Cardiac septum (tissue), 1 donor: ENCODE data around the gene ARHGAP24. TPM values are rescaled to one million over a fixed set of nuclear protein-coding genes. Genes with fewer than 3 reads are reported as not detected.
"Not testable (repeated sequence)": the region's sequence is repeated elsewhere in the genome, so short reads cannot be mapped to it uniquely, and the experiment has no call there.

Experiments used
- DNase-seq: peaks from one replicate; pipeline ENCODE4 v3.0.0-alpha.2; 2020; ENCODE audit warnings: low spot score
- intact Hi-C: fragments of 100-400 bp; cut with DNase I; formaldehyde crosslinking; loops from one replicate; pipeline ENCODE4 v1.14.0; 2022
- total RNA-seq: library from RNA; stranded (reverse); fragmentation: NEBNext Ultra II Directional; extraction: Animal tissue kit (Norgen Biotek cat#: 25700); gene quantifications from one replicate; pipeline ENCODE4 v1.2.1, GENCODE V29; 2021
- donor health status: DM: no; HTN: no; CAD: no.

The ARHGAP24 gene
- total RNA-seq, 1 donor from 2014 or later, result 60.1 TPM

DNA sequence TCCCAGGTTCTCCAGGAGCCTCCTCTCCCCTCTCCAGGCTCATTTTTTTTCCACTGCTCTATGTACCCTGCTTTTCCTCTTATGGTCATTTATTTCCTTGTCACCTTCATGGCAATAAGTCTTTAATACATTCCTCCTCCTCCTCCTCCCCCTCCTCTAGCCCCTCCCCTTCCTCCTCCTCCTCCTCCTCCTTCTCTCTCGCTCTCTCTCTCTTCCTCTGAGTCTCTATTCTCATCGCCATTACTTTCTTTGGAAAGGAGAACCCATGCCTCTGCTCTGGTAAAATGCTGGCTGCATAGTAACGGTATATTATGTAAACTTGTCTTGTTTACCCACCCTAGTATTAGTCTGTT, 35.7 kb downstream of the ARHGAP24 start:
- no peak for DNase-seq
- intact Hi-C loops, result no loop called here

DNA sequence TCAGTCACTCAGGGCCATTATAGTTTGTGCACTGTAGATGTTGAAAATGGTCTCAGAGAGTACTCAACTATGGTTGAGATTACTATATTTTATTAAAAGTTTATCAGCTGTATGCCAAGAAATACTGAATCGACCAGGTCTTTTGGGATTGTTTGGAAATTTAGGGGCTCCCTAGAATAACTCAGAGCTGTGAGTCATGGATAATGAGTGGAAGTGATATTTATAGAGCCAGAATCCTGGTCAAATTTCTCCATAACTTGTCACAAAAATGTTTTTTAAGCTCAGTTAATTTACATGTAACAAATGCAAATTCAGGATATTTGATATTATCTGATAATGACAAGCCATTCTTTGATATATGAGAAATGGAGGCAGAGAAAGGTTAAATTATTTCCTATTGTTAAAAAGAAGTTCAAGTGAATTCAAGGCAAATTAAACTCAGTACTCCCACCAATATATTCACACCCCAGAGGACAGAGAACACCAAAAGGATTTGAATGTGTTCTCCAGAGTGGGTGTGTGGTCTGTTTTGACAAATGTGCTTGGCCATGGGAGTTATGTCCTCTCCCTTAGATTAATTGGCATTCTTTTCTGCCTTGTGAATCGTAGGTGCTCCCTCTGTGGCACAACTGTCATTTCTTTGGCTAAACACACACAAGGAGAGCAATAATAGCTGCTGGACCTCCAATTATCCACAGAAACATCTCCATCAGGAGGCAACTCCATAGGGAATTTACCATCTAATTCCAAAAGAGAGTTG, 37.7 kb downstream of the ARHGAP24 start:
- intact Hi-C loops, result no loop called here
- no peak for DNase-seq

DNA sequence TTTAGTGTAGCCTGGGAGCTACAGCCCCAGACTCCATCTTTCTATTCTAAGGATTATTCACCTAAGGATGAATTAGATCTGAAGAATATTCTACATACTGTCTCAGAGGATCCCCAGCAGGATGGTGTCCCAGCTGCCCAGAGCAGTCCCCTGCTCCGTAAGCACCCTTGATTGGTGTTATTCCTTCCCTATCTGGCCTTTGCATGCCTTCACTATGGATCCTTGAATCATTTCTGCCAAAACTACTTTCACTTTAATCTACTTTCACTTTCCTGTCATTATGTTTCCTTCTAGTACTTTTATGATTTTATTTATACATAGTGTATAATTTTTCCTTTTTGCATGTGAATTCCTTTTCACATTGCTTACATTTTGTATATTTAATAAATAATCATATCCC, 39.2 kb downstream of the ARHGAP24 start:
- intact Hi-C loops, result no loop called here
- no peak for DNase-seq

DNA sequence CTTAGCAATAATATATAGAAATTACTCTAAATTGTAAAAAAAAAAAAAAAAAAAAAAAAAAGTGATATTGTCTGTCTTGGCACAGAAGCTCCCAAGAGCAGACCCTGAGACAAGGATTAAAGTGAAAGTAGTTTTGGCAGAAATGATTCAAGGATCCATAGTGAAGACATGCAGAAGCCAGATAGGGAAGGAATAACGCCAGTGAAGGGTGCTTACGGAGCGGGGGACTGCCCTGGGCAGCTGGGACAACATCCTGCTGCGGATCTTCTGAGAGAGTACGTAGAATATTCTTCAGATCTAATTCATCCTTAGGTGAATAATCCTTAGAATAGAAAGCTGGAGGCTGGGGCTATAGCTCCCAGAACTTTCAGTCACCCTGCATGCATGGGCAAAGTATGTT, 39.8 kb downstream of the ARHGAP24 start:
- intact Hi-C loops, result no loop called here
- no peak for DNase-seq

DNA sequence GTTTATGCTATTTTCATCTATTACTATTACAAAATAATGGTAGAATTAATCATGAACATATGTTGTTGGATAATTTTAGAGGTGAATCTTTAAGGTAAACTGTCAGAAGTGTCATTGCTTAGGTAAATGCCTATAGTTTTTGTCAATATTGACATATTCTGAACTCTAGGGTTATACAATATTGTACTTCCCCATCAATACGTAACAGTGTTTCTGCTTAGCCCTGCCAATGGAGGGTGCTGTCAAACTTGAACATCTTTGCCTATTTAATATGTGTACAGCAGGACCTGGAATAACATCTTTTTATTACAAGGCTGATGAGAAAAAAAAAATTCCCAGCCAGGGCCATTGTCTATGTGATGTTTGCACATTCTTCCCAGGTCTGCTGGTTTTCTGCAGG, 40.8 kb downstream of the ARHGAP24 start:
- intact Hi-C loops, result no loop called here
- no peak for DNase-seq

DNA sequence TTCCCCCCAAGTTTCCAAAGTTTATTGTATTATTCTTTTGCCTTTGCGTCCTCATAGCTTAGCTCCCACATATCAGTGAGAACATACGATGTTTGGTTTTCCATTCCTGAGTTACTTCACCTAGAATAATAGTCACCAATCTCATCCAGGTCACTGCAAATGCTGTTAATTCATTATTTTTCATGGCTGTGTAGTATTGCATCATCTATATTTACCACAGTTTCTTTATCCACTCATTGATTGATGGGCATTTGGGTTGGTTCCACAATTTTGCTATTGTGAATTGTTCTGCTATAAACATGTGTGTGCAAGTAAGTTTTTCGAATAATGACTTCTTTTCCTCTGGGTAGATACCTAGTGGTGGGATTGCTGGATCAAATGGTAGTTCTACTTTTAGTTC, 43.6 kb downstream of the ARHGAP24 start:
- DNase-seq, intact Hi-C loops: not testable (repeated sequence)

DNA sequence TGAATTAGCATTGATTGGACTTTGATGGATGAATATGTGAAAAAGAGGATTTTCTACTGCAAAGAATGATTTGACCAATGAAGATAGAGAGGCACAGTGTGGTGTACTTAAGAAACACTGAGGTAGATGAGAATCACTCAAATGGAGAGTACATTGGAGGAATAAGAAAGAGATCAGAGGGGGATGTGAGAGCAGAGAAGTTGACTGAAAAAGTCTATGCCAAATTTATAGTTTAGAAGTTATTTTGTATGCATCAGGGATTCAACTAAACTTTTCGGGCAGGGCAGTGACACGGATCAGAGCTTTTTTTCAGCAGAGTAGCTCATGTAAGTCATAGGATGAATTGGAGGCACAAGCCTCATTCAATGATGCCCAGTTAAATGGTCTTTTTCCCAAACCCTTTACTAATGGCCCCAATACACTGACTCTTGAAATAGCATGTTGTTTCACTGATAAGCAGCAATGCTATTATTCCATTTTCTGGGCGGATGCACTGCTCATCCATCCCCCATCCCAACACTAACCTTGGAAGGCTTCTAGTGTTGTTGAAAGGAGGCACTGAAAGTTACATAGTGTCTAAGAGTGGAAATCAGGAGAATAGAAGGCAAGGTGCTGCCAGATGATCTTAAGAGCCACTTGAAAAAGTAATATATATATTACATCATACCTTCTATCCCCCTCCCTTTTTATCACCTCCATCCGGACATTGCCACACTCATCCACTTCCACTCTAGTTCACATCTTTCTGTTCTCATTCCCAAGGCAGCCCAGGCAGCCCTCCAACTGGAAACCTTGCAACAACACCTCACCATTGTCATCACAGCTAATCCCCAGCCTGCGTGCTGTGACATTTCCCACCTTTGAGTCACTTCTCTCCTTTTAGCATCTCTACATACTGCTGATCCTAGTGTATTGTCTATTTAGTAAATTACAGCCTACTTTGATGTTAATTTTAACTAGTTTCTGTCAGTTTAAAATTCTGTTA, 46.1 kb downstream of the ARHGAP24 start:
- no peak for DNase-seq
- intact Hi-C loops, result loop anchor here (5.0 kb wide), 1 partner anchor 76 kb away; no protein-coding TSS in a partner anchor

DNA sequence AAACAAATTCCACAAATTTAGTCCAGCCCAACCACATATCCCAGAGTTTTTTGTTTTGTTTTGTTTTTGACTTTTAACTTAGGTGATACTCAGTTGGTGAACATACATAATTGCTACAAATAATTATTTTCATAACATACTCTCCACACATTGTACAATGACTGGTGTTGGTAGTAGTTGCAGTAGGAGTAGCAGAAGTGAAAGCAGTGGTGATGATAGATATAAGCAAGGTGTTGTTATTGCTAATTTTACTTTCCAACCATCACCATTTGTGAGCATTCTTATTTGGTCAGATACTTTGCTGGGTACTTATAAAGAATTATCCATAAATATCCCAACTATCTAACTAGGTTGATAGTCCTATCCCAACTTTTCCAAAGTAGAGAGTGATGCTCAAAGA, 47.3 kb downstream of the ARHGAP24 start:
- intact Hi-C loops, result loop anchor here (5.0 kb wide), 1 partner anchor 75 kb away; no protein-coding TSS in a partner anchor

DNA sequence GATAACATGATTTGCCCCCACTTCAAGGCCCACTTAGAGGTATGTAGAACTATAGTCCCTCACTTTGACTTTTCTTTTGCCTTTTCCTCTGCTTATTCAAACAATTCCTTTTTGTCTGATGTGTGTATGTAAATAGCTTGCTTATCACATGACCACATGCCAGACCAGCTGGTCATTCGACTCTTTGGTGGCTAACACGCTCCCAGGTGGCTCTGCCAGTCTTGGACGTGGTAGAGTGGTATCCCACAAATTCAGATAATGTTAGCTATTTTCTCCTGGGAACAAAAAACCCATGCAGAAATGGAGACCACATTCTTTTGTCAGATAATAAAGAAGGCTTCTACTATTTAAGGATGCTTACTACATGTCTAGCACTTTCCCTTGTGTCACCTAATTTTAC, 47.9 kb downstream of the ARHGAP24 start:
- intact Hi-C loops, result loop anchor here (5.0 kb wide), 1 partner anchor 74 kb away; no protein-coding TSS in a partner anchor

More for the DNA sequence above, 47.3 kb downstream of the ARHGAP24 start:
- no peak for DNase-seq

DNA sequence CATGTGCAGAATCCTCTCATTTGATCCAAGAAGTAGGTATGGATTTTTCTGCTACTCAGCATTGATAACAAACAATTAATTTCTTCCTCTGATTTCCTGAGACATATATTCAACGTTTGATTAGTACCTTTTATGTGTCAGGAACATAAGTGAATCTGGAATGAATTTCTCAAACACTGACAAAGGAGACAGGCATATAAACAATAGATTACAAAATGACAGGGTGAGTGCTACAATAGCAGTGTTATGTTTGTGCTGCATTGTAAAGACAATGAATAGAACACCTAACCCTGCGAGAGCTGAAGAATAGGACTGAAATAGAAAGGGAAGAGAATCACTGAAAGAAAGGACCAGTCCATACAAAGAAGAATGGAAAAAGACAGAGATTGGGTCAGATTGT, 52.9 kb downstream of the ARHGAP24 start:
- intact Hi-C loops, result no loop called here
- DNase-seq, result no peak

More for the DNA sequence above, 47.9 kb downstream of the ARHGAP24 start:
- no peak for DNase-seq

DNA sequence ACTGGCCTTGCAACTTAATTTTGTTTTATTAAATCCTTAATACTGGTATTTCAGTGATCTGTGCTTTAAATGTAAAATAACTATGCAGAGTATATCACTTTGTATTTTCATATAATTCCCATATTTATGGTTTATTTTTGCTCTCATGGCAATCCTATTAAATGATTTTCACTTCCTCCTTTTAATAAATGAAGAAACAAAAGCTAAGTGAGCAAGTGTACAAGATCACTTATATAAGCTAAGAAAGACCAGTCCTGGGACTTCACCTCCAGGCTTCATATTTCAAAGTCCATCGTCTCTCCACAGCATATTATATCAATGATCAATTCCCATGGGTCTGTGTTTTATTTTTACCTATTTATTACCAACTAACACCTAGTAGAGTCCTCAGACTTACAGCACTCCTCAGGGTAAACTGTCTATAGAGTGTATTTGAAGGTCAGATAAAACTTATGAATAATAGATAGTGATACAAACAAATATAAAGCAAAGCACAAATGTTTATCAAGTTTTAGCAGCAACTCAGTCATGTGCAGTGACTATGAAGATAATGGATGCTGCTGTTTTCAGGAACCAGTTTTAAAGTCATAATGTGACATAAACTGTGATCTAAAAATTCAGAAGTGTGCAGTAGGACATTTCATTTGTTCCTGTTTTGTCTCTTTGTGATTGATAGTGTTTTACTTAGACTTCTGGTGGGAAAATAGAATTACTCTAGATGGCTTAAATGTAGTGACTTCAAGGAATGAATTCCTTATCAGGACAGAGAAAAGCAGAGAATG, 56.8 kb downstream of the ARHGAP24 start:
- intact Hi-C loops, result no loop called here
- no peak for DNase-seq

DNA sequence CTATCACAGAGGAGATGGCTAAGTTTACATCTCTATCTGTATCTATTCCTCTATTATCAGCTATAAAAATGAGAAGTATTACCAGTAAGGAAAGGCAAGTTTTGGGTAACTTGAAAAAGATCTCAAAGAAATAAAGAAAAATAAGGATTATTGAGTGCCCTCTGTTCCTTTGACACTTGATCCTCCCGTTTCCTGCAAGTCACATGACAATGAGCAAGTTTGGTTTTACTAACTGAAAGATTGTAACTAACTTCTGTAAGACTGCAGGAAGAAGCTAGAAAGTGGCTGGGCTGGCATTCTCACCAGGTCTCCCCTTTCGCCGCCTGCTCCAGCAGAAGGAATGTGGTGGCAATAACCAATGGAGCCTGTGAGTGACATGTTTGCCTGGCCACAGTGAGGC, 59.2 kb downstream of the ARHGAP24 start:
- intact Hi-C loops, result no loop called here
- DNase-seq, result no peak

DNA sequence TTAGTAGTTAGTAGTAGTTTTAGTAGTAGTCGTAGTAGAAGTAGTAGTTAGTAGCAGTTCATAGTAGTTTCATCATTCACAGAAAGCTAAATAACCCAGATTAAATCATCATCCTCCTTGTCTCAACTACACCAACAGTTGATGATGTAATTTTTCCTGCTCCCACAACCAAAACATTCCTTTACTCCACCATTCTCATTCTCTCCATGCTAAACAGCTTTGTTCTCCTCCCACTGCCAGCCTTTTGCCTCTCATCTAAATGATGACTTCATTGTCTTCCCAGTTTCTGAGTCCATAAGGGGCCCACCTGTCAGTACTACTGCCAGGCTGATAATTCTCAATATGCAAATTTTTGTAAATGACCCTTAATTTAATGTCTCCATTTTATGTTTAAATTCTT, 68.9 kb downstream of the ARHGAP24 start:
- intact Hi-C loops, result no loop called here

DNA sequence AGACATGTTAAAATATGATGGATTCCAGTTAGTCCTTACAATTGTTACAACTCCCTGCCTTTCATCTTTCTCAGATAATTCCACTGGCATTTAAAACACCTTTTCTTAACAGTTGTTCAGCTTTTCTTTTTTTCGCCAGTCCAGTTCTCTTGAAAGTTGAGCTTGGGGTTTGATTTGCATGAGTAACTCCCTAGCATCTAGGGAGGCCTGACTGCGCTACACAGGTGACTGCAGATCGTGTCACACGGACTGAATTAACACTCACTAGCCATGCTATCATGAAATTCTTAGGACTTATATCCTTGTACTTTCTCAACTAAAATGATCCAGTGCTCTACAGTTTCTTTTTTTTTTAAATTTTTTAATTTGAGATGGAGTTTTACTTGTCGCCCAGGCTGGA, 69.8 kb downstream of the ARHGAP24 start:
- intact Hi-C loops, result no loop called here
- DNase-seq, result no peak

More for the DNA sequence above, 68.9 kb downstream of the ARHGAP24 start:
- DNase-seq, result no peak

DNA sequence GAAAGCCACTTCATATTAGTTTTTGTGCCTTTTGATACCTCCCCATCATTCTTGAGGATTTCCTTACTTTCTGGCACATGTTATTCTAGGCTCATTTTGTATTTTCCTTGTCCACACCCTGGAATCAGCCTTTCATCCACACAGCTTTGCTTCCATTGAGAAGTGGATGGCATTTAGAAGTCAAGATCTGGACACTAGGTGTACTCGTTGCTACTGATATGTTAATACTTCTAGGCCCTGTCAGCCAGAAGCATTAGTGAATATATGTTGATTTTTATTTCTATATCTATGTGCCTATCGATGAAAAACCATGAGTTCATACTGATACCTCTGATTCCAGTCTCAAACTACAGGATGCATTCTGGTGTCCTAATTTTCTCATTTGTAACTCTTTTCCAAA, 73.2 kb downstream of the ARHGAP24 start:
- intact Hi-C loops, result no loop called here
- no peak for DNase-seq

DNA sequence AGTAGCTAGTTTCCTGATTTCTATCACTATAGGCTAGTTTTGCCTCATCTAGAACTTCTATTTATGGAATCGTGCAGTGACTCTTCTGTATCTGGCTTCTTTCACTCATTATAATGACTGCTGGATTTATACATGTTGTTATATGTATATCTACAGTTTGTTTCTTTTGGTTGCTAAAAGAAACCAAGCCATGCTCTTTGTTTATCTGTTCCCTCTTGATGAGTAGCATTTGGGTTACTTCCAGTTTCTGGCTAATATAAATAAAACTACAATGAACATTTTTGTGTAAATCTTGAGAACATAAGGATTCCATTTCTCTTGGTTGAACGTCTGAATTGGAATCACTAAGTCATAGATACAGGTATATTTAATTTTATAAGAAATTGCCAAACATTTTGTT, 73.9 kb downstream of the ARHGAP24 start:
- intact Hi-C loops, result no loop called here
- DNase-seq, result no peak

DNA sequence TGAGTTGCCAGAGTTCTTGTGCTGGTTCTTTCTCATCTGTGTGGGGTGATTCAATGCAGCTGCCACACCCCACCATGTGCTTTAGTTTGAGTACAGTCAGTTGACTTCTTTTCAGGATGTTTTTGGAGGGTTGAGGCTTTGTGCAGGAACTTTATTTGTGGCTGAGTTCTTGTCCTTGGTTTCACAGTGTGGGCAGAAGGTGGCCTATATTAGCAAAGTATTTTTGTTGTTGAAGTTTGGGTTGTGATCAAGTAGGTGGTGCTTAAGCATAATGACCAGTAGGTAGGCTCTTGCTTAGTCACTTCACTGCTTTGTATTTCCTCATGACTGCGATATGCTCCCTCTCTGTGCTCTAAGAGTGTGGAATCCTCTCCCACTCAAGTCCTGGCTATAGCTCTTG, 80.3 kb downstream of the ARHGAP24 start:
- intact Hi-C loops, result no loop called here
- no peak for DNase-seq

DNA sequence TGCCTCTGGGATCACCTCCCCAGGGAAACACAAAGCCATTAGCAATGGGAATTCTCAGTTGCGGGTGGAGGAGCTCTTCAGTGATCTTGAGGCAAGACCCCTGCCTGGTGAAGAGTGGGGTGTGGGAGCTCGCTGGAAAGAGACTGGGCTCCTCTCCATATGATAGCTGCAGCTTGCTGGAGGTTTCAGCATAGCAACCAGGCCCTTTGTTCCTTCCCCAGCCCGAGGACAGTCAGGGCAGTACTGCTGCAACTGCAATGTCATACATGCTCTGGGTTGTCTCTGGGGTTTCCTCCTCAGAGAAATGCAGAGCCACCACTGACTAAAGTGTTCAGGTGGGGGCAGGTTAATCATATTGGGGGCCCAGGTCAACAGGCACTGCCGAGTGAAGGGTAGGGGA, 81.3 kb downstream of the ARHGAP24 start:
- no peak for DNase-seq
- intact Hi-C loops, result no loop called here

DNA sequence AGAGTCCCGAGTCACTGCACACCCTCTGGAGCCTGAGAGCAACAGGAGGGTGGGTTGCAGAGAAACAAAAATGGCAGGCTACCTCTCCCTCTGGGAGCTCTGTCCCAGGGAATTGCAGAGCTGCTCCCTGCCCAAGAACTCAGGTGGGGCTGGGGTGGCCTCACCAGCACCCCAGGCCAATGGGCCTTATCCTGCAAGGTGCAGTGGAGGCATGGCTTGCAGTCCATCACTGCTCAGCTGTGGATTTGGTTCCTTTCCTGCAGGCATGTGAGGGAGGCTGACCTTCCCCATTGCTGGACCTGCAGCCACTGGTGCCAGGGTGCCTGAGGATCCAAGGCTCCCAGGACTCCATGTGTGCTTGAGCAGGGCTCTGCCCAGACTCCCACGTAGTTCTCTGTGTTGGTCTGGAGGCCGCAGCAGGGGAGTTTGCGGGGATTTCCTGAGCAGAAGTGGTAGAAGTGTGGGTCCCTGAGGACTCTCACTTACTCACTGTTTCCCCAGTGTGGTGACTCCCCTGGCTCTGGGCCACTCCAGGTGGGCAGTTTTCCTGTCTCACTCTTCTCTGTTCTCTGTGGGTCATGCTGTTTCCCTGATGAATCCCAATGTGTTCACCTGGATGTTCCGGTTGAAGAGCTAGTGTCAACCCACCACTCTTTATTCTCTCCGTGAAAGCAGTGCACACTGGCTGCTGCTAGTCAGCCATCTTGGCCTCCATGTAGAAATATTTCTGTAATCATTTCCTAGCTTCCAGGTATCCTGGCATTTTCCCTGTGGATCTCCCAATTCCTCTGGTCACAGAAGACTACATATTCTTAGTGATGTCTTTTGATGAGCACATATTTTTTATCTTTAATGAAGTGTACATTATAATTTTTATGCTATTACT, 82.3 kb downstream of the ARHGAP24 start:
- DNase-seq, result no peak
- intact Hi-C loops, result no loop called here
